ENCODE data around the gene CNNM2.

DNA sequence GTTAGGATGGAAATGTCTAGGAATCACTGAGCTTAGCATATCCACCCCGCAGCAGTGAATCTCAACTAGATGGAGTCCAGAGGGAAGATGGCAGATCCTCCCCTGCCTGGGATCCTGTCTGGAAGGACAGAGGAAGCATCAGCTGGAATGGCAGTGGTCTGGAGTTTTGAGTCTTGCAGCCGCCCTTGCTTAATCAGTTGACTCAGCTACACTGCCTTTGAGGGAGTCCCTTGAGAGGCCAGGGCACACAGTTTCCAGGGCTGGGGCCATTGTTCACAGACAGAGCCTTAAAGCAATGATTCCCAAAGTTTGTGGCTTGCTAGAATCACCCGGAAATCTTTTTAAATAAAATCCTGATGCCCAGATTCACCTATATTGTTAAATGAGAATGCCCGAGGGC lies 146.9 kb downstream of the CNNM2 start:
- TF ChIP-seq YY1 (tag by site-specific recombination; IDR thresholded peaks at IDR 0.05) (no peak), IKZF3 (tag by site-specific recombination; IDR thresholded peaks at IDR 0.05) (no peak), KLF1 (tag by site-specific recombination; IDR thresholded peaks at IDR 0.05) (no peak)
- TF ChIP-seq, protein P1, sequence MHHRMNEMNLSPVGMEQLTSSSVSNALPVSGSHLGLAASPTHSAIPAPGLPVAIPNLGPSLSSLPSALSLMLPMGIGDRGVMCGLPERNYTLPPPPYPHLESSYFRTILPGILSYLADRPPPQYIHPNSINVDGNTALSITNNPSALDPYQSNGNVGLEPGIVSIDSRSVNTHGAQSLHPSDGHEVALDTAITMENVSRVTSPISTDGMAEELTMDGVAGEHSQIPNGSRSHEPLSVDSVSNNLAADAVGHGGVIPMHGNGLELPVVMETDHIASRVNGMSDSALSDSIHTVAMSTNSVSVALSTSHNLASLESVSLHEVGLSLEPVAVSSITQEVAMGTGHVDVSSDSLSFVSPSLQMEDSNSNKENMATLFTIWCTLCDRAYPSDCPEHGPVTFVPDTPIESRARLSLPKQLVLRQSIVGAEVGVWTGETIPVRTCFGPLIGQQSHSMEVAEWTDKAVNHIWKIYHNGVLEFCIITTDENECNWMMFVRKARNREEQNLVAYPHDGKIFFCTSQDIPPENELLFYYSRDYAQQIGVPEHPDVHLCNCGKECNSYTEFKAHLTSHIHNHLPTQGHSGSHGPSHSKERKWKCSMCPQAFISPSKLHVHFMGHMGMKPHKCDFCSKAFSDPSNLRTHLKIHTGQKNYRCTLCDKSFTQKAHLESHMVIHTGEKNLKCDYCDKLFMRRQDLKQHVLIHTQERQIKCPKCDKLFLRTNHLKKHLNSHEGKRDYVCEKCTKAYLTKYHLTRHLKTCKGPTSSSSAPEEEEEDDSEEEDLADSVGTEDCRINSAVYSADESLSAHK (tag by site-specific recombination; IDR thresholded peaks at IDR 0.05) = no peak
- TF ChIP-seq, protein P2, sequence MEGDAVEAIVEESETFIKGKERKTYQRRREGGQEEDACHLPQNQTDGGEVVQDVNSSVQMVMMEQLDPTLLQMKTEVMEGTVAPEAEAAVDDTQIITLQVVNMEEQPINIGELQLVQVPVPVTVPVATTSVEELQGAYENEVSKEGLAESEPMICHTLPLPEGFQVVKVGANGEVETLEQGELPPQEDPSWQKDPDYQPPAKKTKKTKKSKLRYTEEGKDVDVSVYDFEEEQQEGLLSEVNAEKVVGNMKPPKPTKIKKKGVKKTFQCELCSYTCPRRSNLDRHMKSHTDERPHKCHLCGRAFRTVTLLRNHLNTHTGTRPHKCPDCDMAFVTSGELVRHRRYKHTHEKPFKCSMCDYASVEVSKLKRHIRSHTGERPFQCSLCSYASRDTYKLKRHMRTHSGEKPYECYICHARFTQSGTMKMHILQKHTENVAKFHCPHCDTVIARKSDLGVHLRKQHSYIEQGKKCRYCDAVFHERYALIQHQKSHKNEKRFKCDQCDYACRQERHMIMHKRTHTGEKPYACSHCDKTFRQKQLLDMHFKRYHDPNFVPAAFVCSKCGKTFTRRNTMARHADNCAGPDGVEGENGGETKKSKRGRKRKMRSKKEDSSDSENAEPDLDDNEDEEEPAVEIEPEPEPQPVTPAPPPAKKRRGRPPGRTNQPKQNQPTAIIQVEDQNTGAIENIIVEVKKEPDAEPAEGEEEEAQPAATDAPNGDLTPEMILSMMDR (tag by site-specific recombination; IDR thresholded peaks at IDR 0.05) = no peak
- TF ChIP-seq, protein P3, sequence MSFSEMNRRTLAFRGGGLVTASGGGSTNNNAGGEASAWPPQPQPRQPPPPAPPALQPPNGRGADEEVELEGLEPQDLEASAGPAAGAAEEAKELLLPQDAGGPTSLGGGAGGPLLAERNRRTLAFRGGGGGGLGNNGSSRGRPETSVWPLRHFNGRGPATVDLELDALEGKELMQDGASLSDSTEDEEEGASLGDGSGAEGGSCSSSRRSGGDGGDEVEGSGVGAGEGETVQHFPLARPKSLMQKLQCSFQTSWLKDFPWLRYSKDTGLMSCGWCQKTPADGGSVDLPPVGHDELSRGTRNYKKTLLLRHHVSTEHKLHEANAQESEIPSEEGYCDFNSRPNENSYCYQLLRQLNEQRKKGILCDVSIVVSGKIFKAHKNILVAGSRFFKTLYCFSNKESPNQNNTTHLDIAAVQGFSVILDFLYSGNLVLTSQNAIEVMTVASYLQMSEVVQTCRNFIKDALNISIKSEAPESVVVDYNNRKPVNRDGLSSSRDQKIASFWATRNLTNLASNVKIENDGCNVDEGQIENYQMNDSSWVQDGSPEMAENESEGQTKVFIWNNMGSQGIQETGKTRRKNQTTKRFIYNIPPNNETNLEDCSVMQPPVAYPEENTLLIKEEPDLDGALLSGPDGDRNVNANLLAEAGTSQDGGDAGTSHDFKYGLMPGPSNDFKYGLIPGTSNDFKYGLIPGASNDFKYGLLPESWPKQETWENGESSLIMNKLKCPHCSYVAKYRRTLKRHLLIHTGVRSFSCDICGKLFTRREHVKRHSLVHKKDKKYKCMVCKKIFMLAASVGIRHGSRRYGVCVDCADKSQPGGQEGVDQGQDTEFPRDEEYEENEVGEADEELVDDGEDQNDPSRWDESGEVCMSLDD (tag by site-specific recombination; IDR thresholded peaks at IDR 0.05) = no peak

All from HEK293 (cell line).